T-helper 1 cell treated with Interleukin-12 subunit alpha and Interleukin-12 subunit beta and Interleukin-4 antibody, amounts not matched to agents 30 ng/mL and 1 ng/mL, for 36 hours (primary cell): ENCODE measurements around the gene RNF224. TPM values are rescaled to one million over a fixed set of nuclear protein-coding genes. Genes with fewer than 3 reads are reported as not detected.

Experiments
- intact Hi-C: fragments of 100-400 bp; cut with micrococcal nuclease; formaldehyde crosslinking; loops from one replicate; pipeline ENCODE4 v1.15.1; 2024
- total RNA-seq: library from RNA; stranded (reverse); gene quantifications from 2 replicates; pipeline ENCODE4 v1.2.3, GENCODE V29; 2022

The RNF224 gene
- total RNA-seq, 1 donor from 2014 or later, result not detected

DNA sequence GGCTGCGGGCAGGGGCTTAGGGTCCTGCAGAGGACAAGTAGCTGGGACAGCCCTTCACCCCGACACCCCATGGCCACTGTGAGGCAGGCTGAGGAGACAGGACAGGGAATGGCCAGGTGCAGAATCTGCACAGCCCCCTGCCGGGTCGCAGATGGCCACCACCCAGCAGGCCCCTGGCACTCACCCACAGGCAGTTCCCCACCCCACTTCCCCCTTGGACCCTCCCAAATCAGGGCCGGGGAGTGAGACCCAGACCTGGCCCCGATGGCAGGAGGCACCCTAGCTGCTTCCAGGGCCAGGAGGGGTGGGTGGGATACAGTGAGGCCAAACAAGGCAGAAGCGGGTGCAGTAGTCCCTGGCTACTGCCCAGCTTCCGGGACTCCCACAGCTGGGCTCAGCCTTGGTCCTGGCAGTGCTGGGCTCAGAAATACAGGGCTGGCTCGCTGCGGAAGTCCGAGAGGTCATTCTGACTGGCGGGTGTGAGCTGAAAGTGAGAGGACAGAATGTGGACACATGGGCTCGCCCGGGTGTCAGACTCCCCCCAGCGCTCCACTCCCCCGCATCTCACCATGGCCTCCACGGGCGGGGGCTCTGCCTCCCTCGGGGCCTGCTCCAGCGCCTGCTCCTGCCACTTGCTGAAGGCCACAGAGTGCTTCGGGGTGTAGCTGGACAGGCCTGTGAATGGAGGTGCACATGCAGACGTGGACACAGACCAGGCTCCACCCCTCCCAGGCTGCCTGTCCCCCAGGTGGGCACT lies 35.4 kb upstream of the RNF224 start:
- intact Hi-C loops, result no loop called here

DNA sequence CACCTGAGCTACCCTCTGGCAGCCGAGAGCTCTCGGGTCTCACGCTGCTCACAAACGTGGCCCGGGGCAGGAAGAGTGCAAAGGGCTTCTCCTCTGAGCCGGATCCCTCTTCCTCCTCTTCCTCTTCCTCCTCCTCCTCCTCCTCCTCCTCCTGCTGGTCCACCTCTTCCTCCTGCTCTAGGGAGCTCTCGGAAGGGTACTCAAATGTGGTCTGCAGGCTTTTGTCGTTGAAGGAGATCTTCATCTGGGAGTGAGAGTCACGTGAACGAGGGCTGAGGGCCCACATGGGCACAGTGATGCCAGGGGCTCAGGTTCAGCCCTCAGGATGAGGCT lies 34.9 kb upstream of the RNF224 start:
- intact Hi-C loops, result no loop called here

DNA sequence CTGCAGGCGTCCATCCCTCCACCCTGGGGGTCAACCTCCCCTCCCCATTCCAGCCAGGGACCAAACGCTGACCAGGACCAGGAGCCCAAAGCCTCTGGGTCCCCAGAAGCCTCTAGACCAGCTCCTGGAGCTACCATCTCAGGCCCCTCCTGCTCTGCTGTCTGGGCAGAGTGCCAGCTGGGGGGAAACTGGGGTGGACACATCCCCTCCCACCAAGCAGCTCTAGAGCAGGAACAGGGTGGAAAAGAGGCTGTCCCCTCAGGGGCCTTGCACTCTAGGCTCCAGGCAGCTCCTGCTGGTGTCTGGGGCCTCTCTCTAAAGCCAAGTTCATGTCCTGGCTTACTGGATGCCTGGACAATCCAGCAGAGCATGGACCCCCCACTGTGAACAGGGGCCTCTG lies 34.4 kb upstream of the RNF224 start:
- intact Hi-C loops, result no loop called here

DNA sequence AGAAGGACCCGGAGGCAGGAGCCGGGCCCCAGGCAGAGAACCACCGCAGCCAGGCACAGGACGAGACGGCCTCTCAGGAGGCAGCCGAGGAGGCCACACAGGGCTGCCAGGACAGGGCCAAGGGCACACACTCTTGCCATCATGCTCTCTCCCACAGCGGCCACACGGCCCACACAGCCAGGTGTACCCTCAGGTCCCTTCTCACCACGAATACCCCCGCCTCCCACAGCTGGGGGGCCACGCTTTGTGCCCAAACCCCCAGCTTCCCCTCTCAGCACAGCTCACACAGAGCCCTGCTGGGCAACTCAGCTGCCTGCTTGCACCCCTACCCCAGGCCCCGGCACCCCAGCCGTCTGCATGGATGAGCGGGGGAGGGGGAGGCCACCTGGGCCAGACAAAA lies 33.5 kb upstream of the RNF224 start:
- intact Hi-C loops, result no loop called here

DNA sequence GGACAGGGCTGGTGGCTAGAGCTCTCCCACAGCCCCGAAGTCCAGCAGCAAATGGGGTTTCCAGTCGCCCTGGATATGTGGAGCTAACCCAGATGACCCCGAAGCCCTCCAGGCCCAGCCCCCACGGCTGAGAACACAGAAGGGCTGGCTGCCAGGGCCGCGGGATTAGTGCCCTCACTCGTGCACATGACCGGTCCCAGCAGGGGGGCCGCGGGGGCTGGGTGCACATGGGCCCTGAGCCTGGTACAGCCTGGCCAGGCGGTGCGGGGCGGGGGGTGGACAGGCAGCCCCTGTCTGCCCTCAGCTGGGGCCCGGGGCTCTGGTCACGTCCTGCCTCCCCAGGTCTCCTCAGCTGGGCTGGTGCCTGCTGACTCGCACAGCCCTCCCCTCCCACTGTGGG lies 32.9 kb upstream of the RNF224 start:
- intact Hi-C loops, result no loop called here

DNA sequence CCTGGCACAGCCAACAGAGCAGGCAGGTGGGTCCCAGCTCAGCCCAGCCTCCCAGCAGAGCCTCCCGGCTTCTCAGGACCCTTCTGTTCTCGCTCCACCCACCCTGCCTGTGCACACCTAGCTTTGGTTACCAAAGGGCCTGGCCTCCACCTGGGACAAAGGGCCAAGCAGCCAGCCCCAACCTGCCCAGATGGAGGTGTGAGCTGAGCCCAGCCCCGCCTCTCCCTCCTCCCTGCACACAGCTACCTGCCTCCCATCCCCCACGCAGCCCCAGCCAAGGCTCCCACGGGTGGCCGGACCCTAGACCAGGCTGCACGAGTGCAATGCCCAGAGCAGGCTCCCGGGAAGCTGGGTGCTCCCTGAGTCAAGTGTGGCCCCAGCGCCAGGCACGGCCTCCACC lies 32.4 kb upstream of the RNF224 start:
- intact Hi-C loops, result no loop called here

DNA sequence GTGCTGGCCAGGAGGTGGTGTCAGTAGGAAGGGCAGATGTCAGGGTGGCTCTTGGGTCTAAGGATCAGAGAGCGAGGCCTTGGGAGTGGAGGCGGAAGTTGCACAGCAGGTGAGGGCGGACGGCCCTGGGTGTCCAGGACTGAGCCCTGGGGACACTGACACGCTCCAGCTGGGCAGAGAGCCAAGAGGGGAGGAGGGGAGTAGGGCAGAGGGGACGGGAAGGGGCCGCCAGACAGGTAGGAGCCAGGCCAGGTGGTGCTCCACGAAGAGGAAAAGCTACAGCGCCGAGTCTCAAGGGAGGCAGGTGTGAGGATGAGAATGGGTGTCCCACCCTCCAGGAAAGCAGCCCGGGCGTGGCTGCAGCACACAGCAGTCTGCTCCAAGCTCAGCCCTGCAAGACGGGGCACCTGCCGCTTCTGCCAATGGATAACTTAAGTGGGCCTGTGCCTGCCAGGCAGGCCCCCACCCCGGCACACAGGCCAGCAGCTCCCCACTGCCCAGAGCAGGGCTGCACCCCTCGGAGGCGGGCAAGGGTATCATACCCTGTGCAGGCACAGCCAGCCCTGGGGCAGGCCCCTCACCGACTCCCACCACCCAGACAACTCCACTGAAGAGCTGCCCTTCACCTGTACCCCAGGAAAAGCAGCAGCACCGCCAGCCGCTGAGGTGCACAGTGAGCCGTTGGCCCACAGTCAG lies 31.6 kb upstream of the RNF224 start:
- intact Hi-C loops, result no loop called here

DNA sequence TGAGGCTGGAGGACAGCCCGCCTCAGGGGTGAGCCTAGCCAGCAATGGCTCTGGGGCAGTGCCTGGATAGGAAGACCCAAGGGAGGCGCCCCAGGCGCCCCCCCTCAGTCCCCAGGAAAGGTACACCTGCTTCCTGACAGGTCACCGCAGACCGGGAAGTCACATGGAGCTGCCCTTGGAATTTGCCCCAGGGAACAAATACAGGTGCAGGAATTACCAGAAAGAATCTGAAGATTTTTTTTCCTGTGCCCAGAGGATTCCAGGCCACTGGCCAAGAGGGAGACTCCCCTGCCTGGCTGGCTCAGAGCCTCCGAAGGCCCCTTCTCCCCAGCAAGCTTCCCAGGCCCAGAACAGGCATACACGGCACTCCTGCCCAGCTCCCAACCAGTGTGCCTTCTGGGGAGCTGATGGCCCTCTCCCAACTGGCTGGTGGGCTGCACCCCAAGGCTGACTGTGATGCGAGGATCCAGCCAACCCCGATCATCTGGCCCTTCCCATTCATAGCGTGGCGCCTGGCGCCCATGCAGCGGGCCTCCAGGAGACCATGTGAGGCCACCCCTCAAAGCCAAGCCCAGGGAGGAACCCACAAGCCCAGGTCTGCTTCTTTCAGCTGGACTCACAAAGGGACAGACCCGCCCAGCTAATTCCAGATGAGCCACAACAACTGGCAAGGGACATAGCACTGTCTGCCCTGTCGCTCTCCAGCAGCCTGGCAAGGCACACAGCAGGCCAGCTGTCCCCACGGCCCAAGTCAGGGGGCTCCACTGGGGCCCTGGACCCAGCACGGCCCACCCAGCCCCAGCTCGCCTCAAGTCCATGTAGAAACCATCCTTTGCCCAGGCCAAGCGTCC lies 29.0 kb upstream of the RNF224 start:
- intact Hi-C loops, result no loop called here

DNA sequence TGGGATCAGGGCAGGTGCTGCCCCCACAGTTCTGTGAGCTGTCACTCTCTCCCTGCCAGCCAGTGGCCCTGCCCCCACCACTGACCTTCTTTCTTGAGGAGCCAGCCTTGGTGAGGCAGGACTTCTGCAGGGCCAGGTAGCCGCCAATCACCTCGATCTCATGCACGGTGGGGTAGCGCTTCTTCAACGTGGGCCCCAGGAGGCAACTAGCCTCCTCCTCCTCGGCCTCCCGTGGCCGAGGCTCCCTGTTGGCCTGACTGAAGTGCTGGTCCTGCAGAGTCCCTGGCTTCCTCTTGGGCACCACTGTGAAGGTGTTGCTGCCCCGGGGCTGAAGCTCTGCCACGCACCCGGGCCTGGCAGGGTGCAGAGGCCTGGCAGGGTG lies 28.4 kb upstream of the RNF224 start:
- intact Hi-C loops, result no loop called here

DNA sequence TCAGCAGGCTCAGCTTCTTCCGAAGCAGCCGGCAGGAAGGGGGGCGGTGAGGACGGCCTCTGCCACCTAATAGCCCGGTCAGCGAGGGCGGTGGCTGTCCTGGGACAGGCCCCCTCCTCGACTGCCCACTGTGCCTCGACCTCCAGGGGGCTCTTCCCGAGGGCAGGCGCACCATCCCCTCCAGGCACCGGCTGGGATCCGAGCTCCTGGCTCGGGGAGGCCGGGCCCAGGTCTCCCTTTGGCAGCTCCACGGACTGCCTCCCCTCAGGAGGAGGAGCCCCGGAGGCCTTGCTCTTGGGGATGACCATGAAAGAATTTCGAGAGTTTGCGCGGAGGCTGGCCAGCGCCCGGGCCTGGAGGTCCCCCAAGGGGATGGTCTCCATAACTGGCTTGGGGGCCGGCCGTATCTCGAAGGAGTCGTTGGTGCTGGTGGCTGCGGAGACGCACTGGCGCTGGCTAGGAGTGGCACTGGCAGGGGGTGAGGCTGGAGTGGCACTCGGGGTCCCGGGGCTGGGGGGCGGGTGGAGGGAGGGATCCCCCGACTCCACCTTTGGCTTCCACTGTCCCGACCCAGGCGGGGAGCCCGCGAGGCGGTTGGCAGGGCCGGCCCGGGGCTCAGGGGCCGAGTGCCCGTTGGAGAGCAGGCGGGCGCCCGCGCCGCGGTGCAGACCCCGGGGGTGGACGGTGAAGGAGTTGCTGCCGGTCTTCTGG lies 27.7 kb upstream of the RNF224 start:
- intact Hi-C loops, result loop anchor here (1.0 to 2.0 kb wide), 7 partner anchors 10 to 351 kb away; partner anchors contain the start of genes MRPL41, NELFB, PNPLA7 and TUBB4B

DNA sequence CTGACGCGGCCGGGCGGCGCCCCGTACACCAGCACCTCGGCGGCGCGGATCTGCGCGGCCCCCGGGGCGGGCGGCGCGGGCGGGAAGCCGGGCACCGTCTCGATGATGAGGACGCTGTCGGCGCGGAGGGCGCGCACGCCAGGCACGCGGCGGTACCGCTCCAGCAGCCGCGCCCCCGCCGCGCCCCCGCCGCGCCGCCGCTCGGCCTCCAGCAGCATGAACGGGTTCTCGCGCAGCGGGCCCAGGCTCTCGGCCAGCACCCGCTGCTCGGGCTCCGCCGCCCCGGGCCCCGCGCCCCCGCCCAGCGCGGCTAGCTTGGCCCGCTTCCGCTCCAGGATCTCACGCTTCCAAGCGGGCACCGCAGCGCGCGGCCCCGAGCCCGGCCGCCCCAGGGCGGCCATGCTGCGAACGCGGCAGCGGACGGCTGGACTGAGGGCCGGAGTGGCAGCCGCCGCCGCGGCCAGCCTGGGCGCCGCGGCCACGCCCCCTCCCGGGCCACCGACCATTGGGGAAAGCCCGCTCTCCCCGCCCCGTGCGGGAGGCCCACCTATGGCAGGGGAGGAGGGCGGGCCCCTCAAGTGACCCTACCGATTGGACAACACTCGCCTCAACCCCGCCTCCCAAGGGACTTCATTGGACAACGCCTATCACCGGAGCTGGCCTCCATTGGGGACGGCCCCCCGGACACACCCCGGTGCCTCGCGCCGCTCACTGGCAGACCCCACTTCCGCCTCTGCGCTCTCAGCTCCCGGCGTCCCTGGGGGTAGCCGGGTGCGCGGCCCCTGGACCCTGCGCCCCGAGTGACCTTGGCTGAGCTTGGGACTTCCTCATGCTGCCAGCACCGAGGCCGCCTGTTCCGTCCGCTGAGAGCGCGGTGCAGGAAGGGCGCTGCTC lies 26.7 kb upstream of the RNF224 start, which contains the start of gene TPRN:
TPRN (minus strand) TSS at position 431 of the 894 bp plus-strand sequence; CDS start at position 401, 30 bp downstream.
- intact Hi-C loops, result loop anchor here (1.0 to 2.0 kb wide), 7 partner anchors 11 to 350 kb away; partner anchors contain the start of genes MRPL41, NELFB, PNPLA7 and TUBB4B

DNA sequence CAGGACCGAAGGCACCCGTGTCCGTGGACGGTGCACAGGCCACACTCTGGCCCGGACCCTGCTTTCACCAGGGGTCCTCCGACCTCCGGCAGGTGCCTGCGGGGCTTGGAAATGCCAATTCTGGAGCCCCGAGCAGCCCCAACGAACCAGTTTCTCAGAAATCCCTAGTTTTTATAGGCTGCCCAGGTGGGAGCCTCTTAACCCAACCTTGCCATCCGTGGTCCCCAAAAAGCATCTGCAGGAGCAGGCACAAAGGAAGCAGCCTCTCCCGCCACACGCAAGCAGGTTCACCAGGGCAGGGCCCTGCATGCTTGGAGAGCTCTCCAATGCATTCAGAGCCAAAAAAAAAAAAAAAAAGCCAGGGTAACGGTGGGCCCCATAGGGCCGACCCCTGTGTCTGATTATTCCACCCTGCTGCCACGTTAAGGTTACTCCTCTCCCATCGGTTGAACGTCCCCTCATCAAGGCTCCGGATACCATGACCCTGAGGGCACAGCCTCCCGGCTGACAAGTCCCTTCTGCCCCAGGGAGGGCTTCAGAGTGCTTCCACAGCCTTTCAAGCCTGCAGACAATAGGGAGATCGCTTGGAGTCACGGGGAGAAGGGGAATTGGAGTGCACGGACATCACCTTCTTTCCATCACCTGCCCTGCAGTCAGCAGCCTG lies 26.0 kb upstream of the RNF224 start:
- intact Hi-C loops, result loop anchor here (2.0 kb wide), 2 partner anchors 45 to 349 kb away; partner anchors contain the start of genes MRPL41 and PNPLA7

DNA sequence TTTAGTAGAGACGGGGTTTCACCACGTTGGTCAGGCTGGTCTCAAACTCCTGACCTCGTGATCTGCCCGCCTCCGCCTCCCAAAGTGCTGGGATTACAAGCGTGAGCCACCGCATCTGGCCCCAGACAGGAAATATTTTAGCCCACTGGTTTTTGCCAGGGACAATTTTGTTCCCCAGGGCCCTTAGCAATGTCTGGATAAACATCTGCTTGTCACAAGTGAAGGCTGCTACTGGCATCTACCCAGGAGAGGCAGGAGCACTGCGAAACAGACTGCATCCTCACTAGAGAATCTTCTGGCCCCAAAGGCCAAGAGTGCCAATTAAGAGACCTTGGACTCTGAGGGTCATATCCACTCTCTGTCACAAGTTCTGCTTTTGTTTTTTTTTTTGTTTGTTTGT lies 24.3 kb upstream of the RNF224 start:
- intact Hi-C loops, result no loop called here

DNA sequence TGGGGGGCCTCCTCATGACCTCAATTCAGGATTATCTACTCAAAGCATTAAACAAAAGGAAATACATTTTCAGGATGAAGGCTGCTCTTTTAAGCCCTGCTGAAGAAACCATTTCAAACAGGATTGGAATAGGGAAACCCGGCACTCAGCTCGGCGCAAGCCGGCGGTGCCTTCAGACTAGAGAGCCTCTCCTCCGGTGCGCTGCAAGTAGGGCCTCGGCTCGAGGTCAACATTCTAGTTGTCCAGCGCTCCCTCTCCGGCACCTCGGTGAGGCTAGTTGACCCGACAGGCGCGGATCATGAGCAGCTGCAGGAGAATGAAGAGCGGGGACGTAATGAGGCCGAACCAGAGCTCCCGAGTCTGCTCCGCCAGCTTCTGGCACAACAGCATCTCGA lies 22.6 kb upstream of the RNF224 start:
- intact Hi-C loops, result loop anchor here (1.0 kb wide), 4 partner anchors 16 to 117 kb away; partner anchors contain the start of genes ANAPC2, NELFB and SSNA1

DNA sequence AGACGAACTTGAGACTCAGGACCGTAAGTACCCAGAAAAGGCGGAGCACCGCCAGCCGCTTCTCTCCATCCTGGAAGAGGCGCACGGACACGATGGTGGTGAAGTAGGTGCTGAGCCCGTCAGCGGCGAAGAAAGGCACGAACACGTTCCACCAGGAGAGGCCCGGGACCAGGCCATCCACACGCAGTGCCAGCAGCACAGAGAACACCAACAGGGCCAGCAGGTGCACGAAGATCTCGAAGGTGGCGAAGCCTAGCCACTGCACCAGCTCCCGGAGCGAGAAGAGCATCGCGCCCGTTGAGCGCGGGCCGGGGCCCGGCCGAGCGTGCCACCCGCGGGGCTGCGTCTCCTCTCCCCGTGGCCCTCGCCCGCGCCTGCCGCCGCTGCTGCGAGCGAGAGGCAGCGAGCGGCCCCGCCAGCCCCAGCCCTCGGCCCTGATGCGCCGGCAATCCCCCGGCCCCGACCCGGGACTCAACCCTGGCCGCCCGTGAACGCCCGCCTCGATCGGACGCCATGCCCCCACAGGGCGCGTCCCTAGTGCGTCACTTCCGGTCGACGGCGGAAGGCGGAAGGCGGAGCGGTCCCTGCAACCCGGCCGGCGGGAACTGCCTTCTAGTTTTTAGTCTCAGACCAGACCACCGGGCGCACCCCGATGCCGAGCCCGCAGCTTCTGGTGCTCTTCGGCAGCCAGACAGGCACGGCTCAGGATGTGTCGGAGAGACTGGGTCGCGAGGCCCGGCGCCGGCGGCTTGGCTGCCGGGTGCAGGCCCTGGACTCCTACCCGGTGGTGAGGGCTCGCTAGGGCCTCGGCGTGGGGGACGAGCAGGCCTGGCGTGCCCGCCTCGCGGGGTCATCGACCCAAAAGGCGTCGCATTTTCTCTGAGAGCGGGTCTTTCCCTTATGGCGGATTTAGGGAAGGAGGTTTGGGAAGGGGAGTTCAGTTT lies 21.9 kb upstream of the RNF224 start, which contains the start of the genes NDOR1 and TMEM203:
NDOR1 (plus strand) TSS at position 575 of the 944 bp plus-strand sequence; CDS start at position 653, 78 bp downstream.
TMEM203 (minus strand) TSS at position 523 of the 944 bp plus-strand sequence; CDS start at position 289, 234 bp downstream.
- intact Hi-C loops, result loop anchor here (1.0 kb wide), 5 partner anchors 17 to 118 kb away; partner anchors contain the start of genes ANAPC2, NELFB, SSNA1 and TUBB4B

DNA sequence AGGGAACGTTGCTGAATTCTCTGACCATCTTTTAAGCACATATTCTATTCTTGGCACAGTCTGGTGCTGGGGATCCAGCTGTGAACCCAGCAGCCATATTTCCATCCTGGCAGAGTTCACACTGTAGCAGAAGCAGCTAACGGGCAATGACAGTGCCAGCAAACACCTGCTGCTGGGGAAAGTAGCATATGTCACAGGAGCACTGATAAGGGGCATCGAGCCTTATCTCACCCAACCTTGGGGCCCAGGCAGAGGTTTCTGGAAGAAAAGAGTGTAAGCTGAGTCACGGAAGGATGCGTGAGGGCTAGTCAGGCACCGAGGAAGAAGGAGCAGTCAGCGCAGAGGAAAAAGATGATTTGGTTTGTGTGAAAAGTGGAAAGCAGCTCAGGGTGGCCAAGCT lies 20.7 kb upstream of the RNF224 start:
- intact Hi-C loops, result loop anchor here (1.0 kb wide), 1 partner anchor 35 kb away; the partner anchor contains the start of gene TUBB4B

DNA sequence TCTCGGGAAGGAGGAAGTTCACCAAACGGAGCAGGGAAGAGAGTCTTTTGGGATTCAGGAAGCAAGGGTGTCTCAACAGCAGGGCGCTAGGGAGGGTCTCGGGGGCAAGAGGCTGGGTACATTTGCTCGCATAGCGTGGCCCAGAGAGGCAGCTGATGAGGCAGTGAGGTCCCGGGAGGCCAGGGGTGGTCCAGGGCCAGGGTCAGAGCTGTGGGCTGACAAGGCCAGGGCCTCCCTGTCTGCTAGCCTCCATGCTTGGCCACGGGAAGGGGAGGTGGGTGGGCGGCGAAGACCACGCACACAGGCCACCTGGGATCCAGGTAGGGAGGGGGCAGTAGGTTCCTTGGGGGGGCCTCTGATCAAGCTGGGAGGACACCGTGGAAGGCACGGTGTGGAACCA lies 15.8 kb upstream of the RNF224 start:
- intact Hi-C loops, result no loop called here

DNA sequence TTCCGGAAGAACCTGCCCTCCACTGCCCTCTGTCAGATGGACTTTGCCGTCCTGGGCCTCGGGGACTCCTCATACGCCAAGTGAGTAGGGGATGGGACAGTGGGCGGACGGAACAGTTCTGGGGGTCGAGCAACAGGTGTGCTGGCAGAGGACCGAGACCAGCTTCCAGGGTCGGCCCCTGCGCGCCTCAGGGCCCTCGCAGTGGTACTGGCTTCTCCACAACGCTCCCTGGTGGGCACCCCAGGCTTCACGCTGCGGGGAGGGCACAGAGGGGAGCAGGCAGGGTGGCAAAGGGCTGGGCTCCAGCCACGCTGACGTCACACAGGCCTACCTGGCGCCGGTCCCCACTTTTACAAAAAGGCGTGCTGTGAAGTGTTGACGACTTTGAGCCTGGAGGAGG lies 14.8 kb upstream of the RNF224 start:
- intact Hi-C loops, result no loop called here
